ENCODE data around the gene LRRC1.

LRRC1 gene

GRCh38 chr6:53918854-53919510, 124.2 kb downstream of the LRRC1 start:
- Histone ChIP-seq H3K23ac (ENCODE audit: low read depth, low read length, poor library complexity) (no peak overlapping the region), H3K27me3 (ENCODE audit: control insufficient read depth in 3 of 3, insufficient read depth in 3 of 3, low read depth in 1 of 3, low read length in 3 of 3) (no peaks in the 10 kb centered on the region), H2BK12ac (ENCODE audit: low read length) (no peak overlapping the region), H2BK120ac (ENCODE audit: low read depth, low read length) (no peak overlapping the region), H3K79me1 (ENCODE audit: low read depth, low read length) (no peaks in the 10 kb centered on the region), H4K8ac (ENCODE audit: low read depth, low read length) (no peak overlapping the region), H3K18ac (ENCODE audit: low read length) (no peak overlapping the region), H3K27ac (replicated peaks; ENCODE audit: low read length) (no peak overlapping the region), H3K14ac (ENCODE audit: low read length) (no peak overlapping the region), H2AFZ (ENCODE audit: low read length) (no peak overlapping the region), H3K36me3 (replicated peaks in 1 of 2; ENCODE audit: control insufficient read depth in 2 of 2, insufficient read depth in 2 of 2, low read length in 2 of 2) (peaks cover 0 to 5% of the 10 kb centered on the region in 2 donors), H3K4me3 (ENCODE audit: low read length in 2 of 2) (no peak overlapping the region), H3K4me1 (ENCODE audit: control insufficient read depth in 2 of 2, insufficient read depth in 1 of 2, low read depth in 1 of 2, low read length in 2 of 2) (peaks cover 3 to 6% of the 10 kb centered on the region in 2 donors), H3K9ac (ENCODE audit: low read depth, low read length, poor library complexity) (no peak overlapping the region), H3K4me2 (ENCODE audit: insufficient read depth, low read length, poor library complexity, severe bottlenecking) (no peak overlapping the region), H4K91ac (ENCODE audit: low read depth, low read length, poor library complexity) (no peak overlapping the region), H3K4ac (ENCODE audit: low read length) (no peak overlapping the region), H2AK5ac (ENCODE audit: low read depth, low read length) (no peak overlapping the region), H2BK15ac (ENCODE audit: low read length) (no peak overlapping the region), H2BK5ac (ENCODE audit: low read length) (no peak overlapping the region), H3K9me3 (replicated peaks in 1 of 2; ENCODE audit: control insufficient read depth in 2 of 2, insufficient read depth in 1 of 2, low read depth in 1 of 2, low read length in 2 of 2) (no peaks in the 10 kb centered on the region)
- DNase-seq (ENCODE audit: low spot score), result no peak
- no CpG with 5 or more reads among the region's 3 CpGs for WGBS, 2 donors (ENCODE audit: extremely low coverage in 2 of 2, insufficient read length in 2 of 2, insufficient replicate concordance in 1 of 2)

- H3K4me2 ChIP-seq (ENCODE audit: insufficient read depth, low read length, poor library complexity, severe bottlenecking), result no peak overlapping the region
- H3K36me3 ChIP-seq (replicated peaks in 1 of 2; ENCODE audit: control insufficient read depth in 2 of 2, insufficient read depth in 2 of 2, low read length in 2 of 2), result peaks cover 0 to 5% of the 10 kb centered on the region in 2 donors
- no peak overlapping the region for H3K9ac ChIP-seq (ENCODE audit: low read depth, low read length, poor library complexity)
- no peak overlapping the region for H2BK120ac ChIP-seq (ENCODE audit: low read depth, low read length)
- H3K4me3 ChIP-seq (ENCODE audit: low read length in 2 of 2), result no peak overlapping the region
- H3K27ac ChIP-seq (replicated peaks; ENCODE audit: low read length), result no peak overlapping the region
- no peaks in the 10 kb centered on the region for H3K9me3 ChIP-seq (replicated peaks in 1 of 2; ENCODE audit: control insufficient read depth in 2 of 2, insufficient read depth in 1 of 2, low read depth in 1 of 2, low read length in 2 of 2)
- peaks cover 3 to 6% of the 10 kb centered on the region in 2 donors for H3K4me1 ChIP-seq (ENCODE audit: control insufficient read depth in 2 of 2, insufficient read depth in 1 of 2, low read depth in 1 of 2, low read length in 2 of 2)
- H2BK15ac ChIP-seq (ENCODE audit: low read length), result no peak overlapping the region
- no peak for DNase-seq (ENCODE audit: low spot score)
- no peak overlapping the region for H2AFZ ChIP-seq (ENCODE audit: low read length)
- no peak overlapping the region for H3K18ac ChIP-seq (ENCODE audit: low read length)
- H2AK5ac ChIP-seq (ENCODE audit: low read depth, low read length), result no peak overlapping the region
- no peak overlapping the region for H3K4ac ChIP-seq (ENCODE audit: low read length)
- no CpG with 5 or more reads among the region's 2 CpGs for WGBS, 2 donors (ENCODE audit: extremely low coverage in 2 of 2, insufficient read length in 2 of 2, insufficient replicate concordance in 1 of 2)
- H3K23ac ChIP-seq (ENCODE audit: low read depth, low read length, poor library complexity), result no peak overlapping the region
- no peaks in the 10 kb centered on the region for H3K27me3 ChIP-seq (ENCODE audit: control insufficient read depth in 3 of 3, insufficient read depth in 3 of 3, low read depth in 1 of 3, low read length in 3 of 3)
- H4K8ac ChIP-seq (ENCODE audit: low read depth, low read length), result no peak overlapping the region
- H4K91ac ChIP-seq (ENCODE audit: low read depth, low read length, poor library complexity), result no peak overlapping the region
- no peak overlapping the region for H2BK12ac ChIP-seq (ENCODE audit: low read length)
- H3K79me1 ChIP-seq (ENCODE audit: low read depth, low read length), result no peaks in the 10 kb centered on the region
- no peak overlapping the region for H3K14ac ChIP-seq (ENCODE audit: low read length)
- H2BK5ac ChIP-seq (ENCODE audit: low read length), result no peak overlapping the region
Observed at GRCh38 chr6:53919881-53920360, 125.1 kb downstream of the LRRC1 start.

GRCh38 chr6:53920881-53921280, 126.1 kb downstream of the LRRC1 start:
- H3K23ac ChIP-seq (ENCODE audit: low read depth, low read length, poor library complexity), result no peak overlapping the region
- no peak overlapping the region for H4K8ac ChIP-seq (ENCODE audit: low read depth, low read length)
- H2BK15ac ChIP-seq (ENCODE audit: low read length), result no peak overlapping the region
- H4K91ac ChIP-seq (ENCODE audit: low read depth, low read length, poor library complexity), result no peak overlapping the region
- no peak overlapping the region for H3K4ac ChIP-seq (ENCODE audit: low read length)
- no peak overlapping the region for H3K27ac ChIP-seq (replicated peaks; ENCODE audit: low read length)
- no peak overlapping the region for H2AK5ac ChIP-seq (ENCODE audit: low read depth, low read length)
- no peak overlapping the region for H3K4me3 ChIP-seq (ENCODE audit: low read length in 2 of 2)
- H3K4me2 ChIP-seq (ENCODE audit: insufficient read depth, low read length, poor library complexity, severe bottlenecking), result no peak overlapping the region
- H2BK120ac ChIP-seq (ENCODE audit: low read depth, low read length), result no peak overlapping the region
- H2BK5ac ChIP-seq (ENCODE audit: low read length), result no peak overlapping the region
- H3K9me3 ChIP-seq (replicated peaks in 1 of 2; ENCODE audit: control insufficient read depth in 2 of 2, insufficient read depth in 1 of 2, low read depth in 1 of 2, low read length in 2 of 2), result no peaks in the 10 kb centered on the region
- no peak for DNase-seq (ENCODE audit: low spot score)
- H3K18ac ChIP-seq (ENCODE audit: low read length), result no peak overlapping the region
- no peaks in the 10 kb centered on the region for H3K79me1 ChIP-seq (ENCODE audit: low read depth, low read length)
- H2AFZ ChIP-seq (ENCODE audit: low read length), result no peak overlapping the region
- H3K27me3 ChIP-seq (ENCODE audit: control insufficient read depth in 3 of 3, insufficient read depth in 3 of 3, low read depth in 1 of 3, low read length in 3 of 3), result no peaks in the 10 kb centered on the region
- H3K14ac ChIP-seq (ENCODE audit: low read length), result no peak overlapping the region
- WGBS, 2 donors (ENCODE audit: extremely low coverage in 2 of 2, insufficient read length in 2 of 2, insufficient replicate concordance in 1 of 2), result no CpG with 5 or more reads among the region's 5 CpGs
- H2BK12ac ChIP-seq (ENCODE audit: low read length), result no peak overlapping the region
- H3K4me1 ChIP-seq (ENCODE audit: control insufficient read depth in 2 of 2, insufficient read depth in 1 of 2, low read depth in 1 of 2, low read length in 2 of 2), result peaks cover 3 to 6% of the 10 kb centered on the region in 2 donors
- peaks cover 0 to 5% of the 10 kb centered on the region in 2 donors for H3K36me3 ChIP-seq (replicated peaks in 1 of 2; ENCODE audit: control insufficient read depth in 2 of 2, insufficient read depth in 2 of 2, low read length in 2 of 2)
- no peak overlapping the region for H3K9ac ChIP-seq (ENCODE audit: low read depth, low read length, poor library complexity)

GRCh38 chr6:53921639-53922038, 126.8 kb downstream of the LRRC1 start:
- WGBS, 2 donors (ENCODE audit: extremely low coverage in 2 of 2, insufficient read length in 2 of 2, insufficient replicate concordance in 1 of 2), result no CpG with 5 or more reads among the region's 2 CpGs
- Histone ChIP-seq H3K18ac (ENCODE audit: low read length) (no peak overlapping the region), H3K9me3 (replicated peaks in 1 of 2; ENCODE audit: control insufficient read depth in 2 of 2, insufficient read depth in 1 of 2, low read depth in 1 of 2, low read length in 2 of 2) (no peaks in the 10 kb centered on the region), H2BK120ac (ENCODE audit: low read depth, low read length) (no peak overlapping the region), H3K4me3 (ENCODE audit: low read length in 2 of 2) (no peak overlapping the region), H3K4ac (ENCODE audit: low read length) (no peak overlapping the region), H3K4me1 (ENCODE audit: control insufficient read depth in 2 of 2, insufficient read depth in 1 of 2, low read depth in 1 of 2, low read length in 2 of 2) (peaks cover 3 to 6% of the 10 kb centered on the region in 2 donors), H2BK12ac (ENCODE audit: low read length) (no peak overlapping the region), H3K4me2 (ENCODE audit: insufficient read depth, low read length, poor library complexity, severe bottlenecking) (no peak overlapping the region), H2BK15ac (ENCODE audit: low read length) (no peak overlapping the region), H2AFZ (ENCODE audit: low read length) (no peak overlapping the region), H3K23ac (ENCODE audit: low read depth, low read length, poor library complexity) (no peak overlapping the region), H3K14ac (ENCODE audit: low read length) (no peak overlapping the region), H2BK5ac (ENCODE audit: low read length) (no peak overlapping the region), H3K36me3 (replicated peaks in 1 of 2; ENCODE audit: control insufficient read depth in 2 of 2, insufficient read depth in 2 of 2, low read length in 2 of 2) (peaks cover 0 to 5% of the 10 kb centered on the region in 2 donors), H4K91ac (ENCODE audit: low read depth, low read length, poor library complexity) (no peak overlapping the region), H3K27me3 (ENCODE audit: control insufficient read depth in 3 of 3, insufficient read depth in 3 of 3, low read depth in 1 of 3, low read length in 3 of 3) (no peaks in the 10 kb centered on the region), H3K27ac (replicated peaks; ENCODE audit: low read length) (no peak overlapping the region), H2AK5ac (ENCODE audit: low read depth, low read length) (no peak overlapping the region), H4K8ac (ENCODE audit: low read depth, low read length) (no peak overlapping the region), H3K79me1 (ENCODE audit: low read depth, low read length) (no peaks in the 10 kb centered on the region), H3K9ac (ENCODE audit: low read depth, low read length, poor library complexity) (no peak overlapping the region)
- DNase-seq (ENCODE audit: low spot score), result no peak
